Thyroid gland (tissue), 4 donors: ENCODE results near the gene CPVL.

Source experiments
- CTCF ChIP-seq, 6 experiments: fragments of 200-600 bp in 3 of 6; fragments of 450-650 bp in 3 of 6; sonication (generic) in 3 of 6; IDR thresholded peaks; one replicate each; pipeline ENCODE4 v1.5.1; 2016 to 2019; ENCODE audit warnings: antibody characterized with exemption in 6 of 6, mild to moderate bottlenecking in 2 of 6, inconsistent platforms in 1 of 6, moderate library complexity in 1 of 6
- POLR2A ChIP-seq, 2 donors: fragments of 450-650 bp; IDR thresholded peaks; one replicate each; pipeline ENCODE4 v1.6.1; 2017; ENCODE audit warnings: antibody characterized with exemption in 2 of 2, mild to moderate bottlenecking in 2 of 2, moderate library complexity in 1 of 2

- TF ChIP-seq CTCF (IDR thresholded peaks at IDR 0.05) (no peak), POLR2A (IDR thresholded peaks at IDR 0.05) (no peak)
These were observed 81.0 kb downstream of the CPVL start for GRCh38 chr7:29065181-29065857.
